Fibroblast of skin of back (primary cell): ENCODE data around the gene ALPI. TPM values are rescaled to one million over a fixed set of nuclear protein-coding genes. Genes with fewer than 3 reads are reported as not detected.
"Not testable (repeated sequence)": the region's sequence is repeated elsewhere in the genome, so short reads cannot be mapped to it uniquely, and the experiment has no call there.

Source experiments
- DNase-seq: peaks from one replicate; pipeline ENCODE4 v3.0.0-alpha.2; 2013
- polyA plus RNA-seq, 2 experiments: library from polyadenylated mRNA; unstranded; fragments of 120-200 nt; gene quantifications; one replicate each; pipeline ENCODE4 v1.2.1, GENCODE V29; 2013; ENCODE audit not compliant: insufficient read length in 2 of 2

Gene ALPI
- polyA plus RNA-seq (2013, experiment 1 of 2; ENCODE audit: insufficient read length) = not detected
- not detected for polyA plus RNA-seq (2013, experiment 2 of 2; ENCODE audit: insufficient read length)

- DNase-seq = no peak
Observed at GRCh38 chr2:232455426-232456255, at the start of gene ALPI. Gene ALPI (plus strand): TSS chr2:232456153. CDS start chr2:232456200, 47 bp downstream.

- no peak for DNase-seq
Observed at GRCh38 chr2:232406556-232407310, 49.2 kb upstream of the ALPI start, which contains the start of gene ALPG. Gene ALPG (plus strand): TSS chr2:232406844. CDS start chr2:232406895, 51 bp downstream.

DNA sequence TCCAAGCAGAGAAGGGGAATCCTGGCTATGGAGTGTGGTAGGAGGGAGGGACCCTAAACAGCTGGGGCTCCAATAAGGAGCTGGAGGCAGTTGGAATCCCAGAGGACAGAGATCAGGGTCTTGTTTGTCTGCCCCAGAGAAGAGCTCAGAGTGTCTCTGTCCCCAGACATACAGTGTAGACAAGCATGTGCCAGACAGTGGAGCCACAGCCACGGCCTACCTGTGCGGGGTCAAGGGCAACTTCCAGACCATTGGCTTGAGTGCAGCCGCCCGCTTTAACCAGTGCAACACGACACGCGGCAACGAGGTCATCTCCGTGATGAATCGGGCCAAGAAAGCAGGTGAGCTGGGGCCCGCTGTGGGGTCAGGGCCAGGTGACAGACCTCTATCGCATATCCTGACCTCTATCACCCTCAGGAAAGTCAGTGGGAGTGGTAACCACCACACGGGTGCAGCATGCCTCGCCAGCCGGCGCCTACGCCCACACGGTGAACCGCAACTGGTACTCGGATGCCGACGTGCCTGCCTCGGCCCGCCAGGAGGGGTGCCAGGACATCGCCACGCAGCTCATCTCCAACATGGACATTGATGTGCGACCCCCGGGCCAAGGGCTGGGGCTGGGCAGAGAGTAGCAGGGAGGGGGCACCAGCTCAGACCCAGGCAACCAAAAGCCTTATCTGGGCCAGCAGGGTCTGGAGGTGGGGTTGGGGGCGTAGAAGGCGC lies 48.4 kb upstream of the ALPI start:
- DNase-seq = not testable (repeated sequence)

GRCh38 chr2:232408269-232408668 lies 47.7 kb upstream of the ALPI start:
- DNase-seq = not testable (repeated sequence)

- not testable (repeated sequence) for DNase-seq
Observed at GRCh38 chr2:232409617-232410016, 46.3 kb upstream of the ALPI start.

DNA sequence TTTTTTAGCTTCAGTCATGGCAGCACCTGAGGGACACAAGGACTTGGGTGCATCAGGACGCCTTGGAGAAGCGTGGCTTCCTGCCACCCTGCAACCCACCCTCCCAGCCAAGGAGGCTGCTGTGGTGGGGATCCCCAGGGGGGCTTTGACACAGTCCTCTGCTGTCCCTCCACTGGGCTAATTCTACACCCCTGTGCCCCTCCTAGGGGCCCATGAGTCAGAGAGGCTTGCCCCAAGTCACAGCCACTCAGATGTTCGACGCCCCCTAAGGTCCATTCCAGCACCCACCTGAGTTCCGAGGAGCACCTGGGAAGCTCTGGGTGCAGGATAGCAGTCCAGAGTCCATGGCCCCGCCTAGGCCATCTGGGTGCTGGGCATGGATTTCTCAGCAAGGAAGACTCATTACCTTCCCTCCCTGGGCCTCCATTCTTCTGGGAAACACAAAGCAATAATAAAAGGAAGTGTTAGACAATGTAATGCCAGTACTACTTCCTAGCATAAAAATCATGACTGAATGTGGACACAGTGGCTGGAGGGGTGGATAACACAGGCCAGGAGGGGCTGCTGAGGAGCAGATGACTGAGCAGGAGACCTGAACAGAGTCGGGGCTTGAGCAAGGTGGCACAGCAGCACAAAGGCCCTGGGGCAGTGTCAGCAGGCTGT lies 45.6 kb upstream of the ALPI start:
- DNase-seq = no peak

DNA sequence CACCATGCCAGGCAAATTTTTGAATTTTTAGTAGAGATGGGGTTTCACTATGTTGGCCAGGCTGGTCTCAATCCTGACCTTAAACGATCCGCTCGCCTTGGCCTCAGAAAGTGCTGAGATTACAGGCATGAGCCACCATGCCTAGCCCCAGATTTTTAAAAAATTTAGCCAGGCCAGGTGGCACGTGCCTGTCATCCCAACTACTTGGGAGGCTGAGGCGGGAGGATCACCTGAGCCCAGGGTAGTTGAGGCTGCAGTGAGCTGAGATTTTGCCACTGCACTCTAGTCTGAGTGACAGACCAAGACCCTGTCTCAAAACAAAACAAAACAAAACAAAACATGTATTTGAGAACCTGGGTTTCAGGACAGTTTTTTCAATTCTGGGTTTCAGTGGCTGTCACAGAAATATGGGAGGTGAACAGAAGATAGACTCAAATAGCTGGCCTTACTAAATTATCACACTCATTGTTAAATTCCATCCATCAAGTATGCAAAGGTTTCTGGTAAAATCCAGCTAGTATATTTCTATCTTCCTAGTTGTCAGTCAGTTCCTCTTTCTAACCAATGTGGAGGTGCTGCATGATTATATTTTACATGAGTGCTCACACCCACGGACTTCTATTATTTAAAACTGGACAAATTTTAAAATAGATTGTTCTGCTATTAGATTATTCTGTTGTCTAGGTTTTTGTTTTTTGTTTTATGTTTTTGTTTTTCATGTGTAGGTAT lies 43.9 kb upstream of the ALPI start:
- DNase-seq = no peak

GRCh38 chr2:232412986-232413385 lies 43.0 kb upstream of the ALPI start:
- DNase-seq = no peak

- no peak for DNase-seq
Observed at GRCh38 chr2:232415138-232415690, 40.7 kb upstream of the ALPI start.

- no peak for DNase-seq
Observed at GRCh38 chr2:232415736-232416520, 40.0 kb upstream of the ALPI start.

- DNase-seq = no peak
Observed at GRCh38 chr2:232416521-232417470, 39.2 kb upstream of the ALPI start.

DNA sequence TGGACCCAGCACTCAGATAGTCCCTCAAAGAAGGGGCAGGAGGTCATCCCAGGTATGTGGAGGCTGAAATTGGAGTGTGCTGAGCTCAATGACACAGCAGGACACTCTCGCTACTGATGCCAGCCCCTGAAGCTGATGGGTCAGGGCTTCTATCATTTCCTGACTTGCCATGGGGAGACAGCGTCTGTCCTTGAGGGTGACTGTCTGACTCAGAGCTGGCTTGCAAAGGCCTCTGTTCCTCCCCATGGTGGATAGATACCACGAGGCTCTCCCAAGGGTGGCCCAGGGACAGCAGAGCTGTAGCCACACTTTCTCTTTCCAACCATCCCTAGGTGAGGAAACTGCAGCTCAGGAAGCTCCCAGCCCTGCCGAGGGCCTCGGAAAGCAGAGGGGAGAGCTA lies 38.5 kb upstream of the ALPI start:
- no peak for DNase-seq

DNA sequence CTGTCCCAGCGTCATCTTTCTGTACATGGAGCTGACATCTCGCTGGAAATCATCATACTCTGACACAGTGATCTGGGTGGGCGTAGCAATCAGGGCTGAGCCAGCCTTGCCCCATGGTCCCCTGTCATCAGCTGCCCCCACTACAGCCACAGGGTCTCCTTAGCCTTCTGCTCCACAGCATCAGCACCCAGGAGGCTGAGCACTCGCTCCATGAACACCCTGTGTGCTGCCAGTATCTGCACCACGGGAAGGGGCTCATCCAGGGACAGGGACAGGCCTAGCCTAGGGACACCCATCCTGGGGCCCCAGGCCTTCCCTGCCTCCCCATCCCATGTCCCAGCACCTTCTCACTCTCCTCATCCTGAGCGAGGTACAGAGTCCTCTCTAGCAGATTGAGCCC lies 37.9 kb upstream of the ALPI start:
- no peak for DNase-seq

- peak; percentile 16 for DNase-seq
Observed at GRCh38 chr2:232418466-232419244, 37.3 kb upstream of the ALPI start.

GRCh38 chr2:232419245-232420072 lies 36.5 kb upstream of the ALPI start:
- no peak for DNase-seq

DNA sequence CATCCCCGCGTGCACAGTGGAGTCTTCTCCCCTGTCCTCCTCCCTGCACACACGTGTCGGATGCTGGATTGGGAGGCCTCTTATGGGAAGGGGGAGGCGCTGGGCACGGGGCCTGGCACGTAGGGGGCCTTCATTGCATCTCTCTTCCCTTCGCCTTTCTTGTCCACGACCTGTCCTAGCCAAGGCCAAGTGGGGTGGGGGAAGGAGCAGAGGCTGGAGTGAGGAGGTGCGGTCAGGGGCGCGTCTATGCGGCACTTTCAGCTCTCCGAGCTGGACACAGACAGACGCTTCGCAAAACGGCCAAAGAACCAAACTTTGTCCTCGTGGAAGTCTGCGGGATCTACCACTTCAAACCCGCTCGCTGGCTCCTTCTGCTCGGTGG lies 35.9 kb upstream of the ALPI start:
- DNase-seq = no peak

DNA sequence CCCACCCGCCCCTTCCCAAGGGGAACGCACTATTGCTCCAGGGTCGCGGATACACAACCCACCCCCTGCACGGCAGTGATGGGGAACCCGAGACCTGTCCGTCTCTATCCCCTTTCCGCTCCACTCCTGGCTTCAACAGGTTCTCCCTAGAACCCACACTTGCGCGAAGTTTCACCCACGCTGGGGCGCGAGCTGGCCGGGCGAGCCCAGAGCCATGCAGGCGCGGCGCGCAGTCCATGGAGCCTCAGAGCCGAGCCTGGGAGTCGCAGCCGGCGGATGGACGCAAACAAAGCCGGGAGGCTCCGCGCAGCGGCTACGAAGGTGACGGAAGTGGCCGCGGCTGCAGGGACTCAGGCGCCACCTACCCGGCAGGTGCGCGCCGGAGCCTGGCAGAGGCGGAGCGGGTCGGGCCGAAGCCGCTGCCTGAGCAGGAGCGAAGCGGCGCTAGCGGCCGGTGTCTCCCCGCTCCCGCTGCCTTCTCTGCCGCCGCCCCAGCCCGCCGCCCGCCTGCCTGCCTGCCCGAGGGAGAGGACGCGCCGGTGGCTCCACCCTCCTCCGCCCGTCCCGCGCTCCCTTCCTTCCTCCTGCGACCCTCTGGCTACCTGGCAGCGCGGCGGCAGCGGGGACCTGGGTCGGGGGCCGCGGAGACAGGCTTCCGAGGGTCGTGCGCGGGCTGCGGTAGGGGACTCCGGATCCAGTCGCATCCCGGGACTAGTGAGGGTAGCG lies 35.3 kb upstream of the ALPI start:
- no peak for DNase-seq
